Camera-type eye (tissue), 1 donor: ENCODE results near the gene NEDD9. TPM values are rescaled to one million over a fixed set of nuclear protein-coding genes. Genes with fewer than 3 reads are reported as not detected.

Source experiments
- total RNA-seq: library from RNA; depleted of rRNA; stranded (reverse); fragments of >200 nt; gene quantifications from one replicate; pipeline ENCODE4 v1.2.3, GENCODE V29; 2014

NEDD9 gene, protein sequence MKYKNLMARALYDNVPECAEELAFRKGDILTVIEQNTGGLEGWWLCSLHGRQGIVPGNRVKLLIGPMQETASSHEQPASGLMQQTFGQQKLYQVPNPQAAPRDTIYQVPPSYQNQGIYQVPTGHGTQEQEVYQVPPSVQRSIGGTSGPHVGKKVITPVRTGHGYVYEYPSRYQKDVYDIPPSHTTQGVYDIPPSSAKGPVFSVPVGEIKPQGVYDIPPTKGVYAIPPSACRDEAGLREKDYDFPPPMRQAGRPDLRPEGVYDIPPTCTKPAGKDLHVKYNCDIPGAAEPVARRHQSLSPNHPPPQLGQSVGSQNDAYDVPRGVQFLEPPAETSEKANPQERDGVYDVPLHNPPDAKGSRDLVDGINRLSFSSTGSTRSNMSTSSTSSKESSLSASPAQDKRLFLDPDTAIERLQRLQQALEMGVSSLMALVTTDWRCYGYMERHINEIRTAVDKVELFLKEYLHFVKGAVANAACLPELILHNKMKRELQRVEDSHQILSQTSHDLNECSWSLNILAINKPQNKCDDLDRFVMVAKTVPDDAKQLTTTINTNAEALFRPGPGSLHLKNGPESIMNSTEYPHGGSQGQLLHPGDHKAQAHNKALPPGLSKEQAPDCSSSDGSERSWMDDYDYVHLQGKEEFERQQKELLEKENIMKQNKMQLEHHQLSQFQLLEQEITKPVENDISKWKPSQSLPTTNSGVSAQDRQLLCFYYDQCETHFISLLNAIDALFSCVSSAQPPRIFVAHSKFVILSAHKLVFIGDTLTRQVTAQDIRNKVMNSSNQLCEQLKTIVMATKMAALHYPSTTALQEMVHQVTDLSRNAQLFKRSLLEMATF
- total RNA-seq = 63.8 TPM

GRCh38 chr6:11232193-11232769, at the start of gene NEDD9:
NEDD9 (minus strand) TSS chr6:11232668; CDS start chr6:11232515, 153 bp downstream.

Other genes starting within 250 kb of the NEDD9 start
- 19.6 TPM for gene ELOVL2, start 188.4 kb downstream of the NEDD9 start, total RNA-seq
- 51.3 TPM for gene SMIM13, start 138.8 kb downstream of the NEDD9 start, total RNA-seq
- not detected for gene ERVFRD-1, start 120.9 kb downstream of the NEDD9 start, total RNA-seq